Activated CD4-positive, alpha-beta T cell treated with anti-CD3 and anti-CD28 coated beads for 4 hours (primary cell): ENCODE data around the gene ZDHHC16.
A peak's percentile ranks its signal among the peaks of the same experiment; 100 is the strongest.

Source experiments
- DNase-seq, 2 donors: peaks; one replicate each; pipeline ENCODE4 v3.0.0-alpha.2; 2020

ZDHHC16 gene

DNA sequence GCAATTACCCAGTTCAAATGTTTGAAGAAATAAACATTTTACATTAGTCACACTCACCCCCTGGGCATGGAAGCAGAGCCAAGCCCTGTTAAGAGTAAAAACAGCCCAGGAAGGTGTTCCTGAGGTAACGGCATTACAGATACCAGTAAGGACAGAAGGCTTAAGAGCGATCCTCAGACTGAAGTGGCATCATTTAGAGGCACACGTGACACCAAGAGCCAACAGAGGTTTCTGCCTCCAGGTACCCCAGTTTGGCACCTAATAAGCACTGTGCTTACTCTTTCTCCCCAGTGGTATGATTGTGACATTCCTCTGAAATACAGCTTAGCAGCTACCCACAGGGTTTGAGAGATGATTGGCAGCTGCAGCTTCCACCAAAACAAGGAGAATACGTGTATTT, 35.1 kb downstream of the ZDHHC16 start:
- no peak for DNase-seq

DNA sequence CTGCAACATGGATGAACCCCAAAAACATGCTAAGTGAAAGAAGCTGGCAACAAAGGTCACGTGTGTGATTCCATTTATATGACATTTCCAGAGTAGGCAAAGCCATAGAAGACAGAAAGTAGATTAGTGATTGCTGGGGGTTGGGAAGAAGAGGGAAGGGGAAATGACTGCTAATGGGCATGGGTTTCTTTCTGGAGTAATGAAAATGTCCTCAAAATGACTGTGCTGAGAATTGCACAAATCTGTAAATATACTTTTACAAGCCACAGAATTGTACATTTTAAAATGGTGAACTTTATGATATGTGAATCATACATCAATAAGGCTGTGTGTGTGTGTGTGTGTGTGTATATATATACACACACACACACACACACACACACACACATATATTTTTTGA, 36.4 kb downstream of the ZDHHC16 start:
- DNase-seq: no peak

DNA sequence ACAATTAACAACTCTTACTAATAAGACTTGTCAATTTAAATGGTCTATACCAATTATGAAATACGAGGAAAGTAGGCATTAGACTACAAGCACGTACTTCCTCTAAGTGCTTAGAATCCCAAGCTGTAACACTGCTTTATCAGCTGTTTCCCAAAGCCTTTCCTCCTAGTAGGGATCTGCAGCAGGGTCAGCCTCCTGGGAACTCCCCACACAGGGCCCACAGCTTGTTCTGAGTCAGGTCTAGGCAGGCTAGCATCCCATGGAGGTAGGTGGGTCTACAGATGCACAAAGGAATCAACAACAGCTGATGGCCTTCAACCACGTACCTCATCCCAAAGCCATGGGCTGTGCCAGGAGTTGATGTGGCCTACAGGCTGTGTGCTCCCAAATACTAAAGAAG, 37.5 kb downstream of the ZDHHC16 start:
- no peak for DNase-seq

DNA sequence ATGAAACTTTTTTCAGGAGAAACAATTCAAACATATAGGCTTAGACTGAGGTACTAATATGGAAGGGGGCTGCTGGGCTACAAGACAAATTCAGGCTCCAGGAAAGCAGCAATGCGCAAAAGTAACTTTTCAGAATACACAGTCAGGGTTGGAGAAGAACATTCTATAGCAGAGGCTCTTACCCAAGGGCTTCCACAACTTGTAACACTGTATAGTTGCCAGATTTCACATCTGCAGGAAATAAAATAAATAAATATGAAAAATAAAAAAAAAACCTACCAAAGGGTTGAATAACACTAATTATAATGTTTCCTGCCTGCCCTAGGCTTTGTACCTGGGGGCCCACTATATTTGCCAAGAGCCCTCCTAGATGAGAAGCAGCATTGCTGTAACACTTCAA, 37.9 kb downstream of the ZDHHC16 start:
- DNase-seq: no peak

DNA sequence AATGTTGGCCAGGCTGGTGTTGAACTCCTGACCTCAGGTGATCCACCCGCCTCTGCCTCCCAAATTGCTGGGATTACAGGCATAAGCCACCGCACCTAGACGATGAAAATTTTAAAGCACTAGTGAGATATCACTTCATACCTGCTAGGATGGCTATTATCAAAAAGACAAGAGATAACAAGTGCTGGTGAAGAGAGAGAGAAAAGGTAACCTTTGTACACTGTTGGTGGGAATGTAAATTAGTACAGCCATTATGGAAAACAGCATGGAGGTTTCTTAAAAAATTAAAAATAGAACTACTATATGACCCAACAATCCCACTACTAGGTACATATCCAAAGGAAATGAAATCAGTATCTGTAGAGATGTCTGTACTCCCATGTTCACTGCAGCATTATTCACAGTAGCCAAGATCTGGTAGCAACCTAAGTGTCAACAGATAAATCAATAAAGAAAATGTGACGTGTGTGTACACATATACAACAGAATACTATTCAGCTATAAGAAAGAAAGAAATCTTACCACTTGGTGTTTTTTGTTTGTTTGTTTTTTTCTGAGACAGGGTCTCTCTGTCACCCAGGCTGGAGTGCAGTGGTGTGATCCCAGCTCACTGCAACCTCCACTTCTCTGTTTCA, 39.8 kb downstream of the ZDHHC16 start:
- DNase-seq: no peak

DNA sequence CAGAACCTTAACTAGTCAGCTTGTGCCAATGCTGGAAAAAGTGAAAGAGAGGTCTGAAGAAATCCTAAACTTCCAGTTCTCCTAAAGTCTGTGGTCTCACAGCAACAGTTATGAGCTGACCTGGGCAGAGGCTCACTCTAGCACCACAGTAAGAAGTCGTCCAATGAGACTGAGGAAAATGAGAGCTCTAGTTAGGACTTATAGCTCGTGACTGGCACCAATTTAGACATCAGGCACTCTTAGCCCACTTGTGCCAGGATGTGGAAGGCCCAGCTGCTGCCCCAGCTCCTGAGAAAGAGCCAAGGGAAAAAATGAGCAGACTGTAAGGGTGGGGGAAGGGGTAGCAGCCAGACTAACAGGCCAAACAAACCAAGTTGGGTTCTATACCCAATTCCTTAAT, 44.6 kb downstream of the ZDHHC16 start:
- no peak for DNase-seq

DNA sequence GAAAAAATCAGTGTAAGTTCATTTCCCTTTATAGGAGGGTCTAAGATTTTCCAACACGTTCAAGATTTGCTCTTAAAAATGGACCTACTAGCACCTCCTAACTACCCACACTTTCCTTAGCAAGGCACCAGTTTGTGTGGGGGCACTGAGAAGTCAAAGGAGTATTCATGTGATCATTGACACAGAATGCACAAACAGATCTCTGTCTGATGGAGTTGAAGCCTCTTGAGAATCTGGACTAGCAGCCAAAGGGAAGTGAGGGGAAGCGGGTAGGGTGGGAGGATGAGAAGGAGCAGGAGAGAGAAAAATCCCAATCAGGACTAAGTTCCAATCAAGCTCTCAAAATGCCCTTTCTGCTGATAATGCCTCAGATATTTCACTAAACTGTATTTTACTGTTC, 48.2 kb downstream of the ZDHHC16 start:
- DNase-seq: no peak

DNA sequence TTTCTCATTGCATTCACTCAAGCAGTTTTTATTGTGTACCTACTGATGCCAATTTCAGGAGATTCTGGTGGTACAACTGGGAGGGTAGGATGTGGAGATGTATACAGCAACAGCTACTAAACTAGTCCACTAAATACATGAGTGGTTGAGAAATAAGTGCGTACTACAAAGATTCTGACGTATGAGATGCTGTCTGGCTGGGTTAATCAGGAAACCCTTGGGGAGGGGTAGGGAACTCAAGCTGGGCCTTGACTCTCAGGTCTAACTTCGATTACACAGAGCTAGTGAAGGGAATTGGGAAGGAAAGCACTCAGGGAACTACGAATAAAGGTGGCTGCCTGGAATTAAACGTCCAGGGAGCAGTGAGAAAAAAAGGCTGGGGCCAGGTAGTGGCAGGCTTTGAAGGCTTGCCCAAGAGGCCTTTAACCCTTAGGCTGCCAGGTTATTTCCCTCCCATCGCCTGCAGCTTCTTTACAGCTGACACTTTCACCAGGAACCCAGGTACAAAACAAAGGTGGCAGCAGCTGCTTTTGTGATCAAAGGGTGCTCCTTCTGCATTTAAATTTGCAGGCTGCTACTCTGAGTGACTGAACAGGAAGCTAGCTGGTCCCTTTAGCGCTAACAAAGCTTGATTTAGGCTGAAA, 49.0 kb downstream of the ZDHHC16 start:
- DNase-seq: no peak

DNA sequence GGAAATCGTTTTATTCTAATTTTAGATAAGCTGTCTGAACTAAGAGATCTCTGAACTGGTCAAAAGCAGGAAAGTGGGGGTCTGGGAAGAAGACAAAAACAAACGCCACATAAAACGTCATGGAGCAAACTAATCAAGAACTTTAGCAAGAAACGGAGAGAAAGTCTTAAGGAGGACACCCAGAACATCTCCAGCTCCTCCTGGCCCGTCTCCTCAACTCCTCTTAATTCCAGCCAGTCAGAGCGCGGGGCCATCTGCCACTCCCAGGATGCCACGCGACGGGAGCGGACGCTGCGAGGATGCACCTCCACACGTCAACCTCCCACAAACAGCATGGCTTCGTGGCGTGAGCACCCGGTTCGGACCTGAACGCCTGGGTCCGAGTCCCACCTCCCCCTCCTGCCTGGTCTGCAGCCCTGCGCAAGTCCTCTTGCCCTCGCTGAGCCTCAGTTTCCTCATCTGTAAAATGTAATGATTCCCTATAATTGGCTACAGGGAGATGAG, 51.6 kb downstream of the ZDHHC16 start:
- DNase-seq: peak; percentile 56 to 72

DNA sequence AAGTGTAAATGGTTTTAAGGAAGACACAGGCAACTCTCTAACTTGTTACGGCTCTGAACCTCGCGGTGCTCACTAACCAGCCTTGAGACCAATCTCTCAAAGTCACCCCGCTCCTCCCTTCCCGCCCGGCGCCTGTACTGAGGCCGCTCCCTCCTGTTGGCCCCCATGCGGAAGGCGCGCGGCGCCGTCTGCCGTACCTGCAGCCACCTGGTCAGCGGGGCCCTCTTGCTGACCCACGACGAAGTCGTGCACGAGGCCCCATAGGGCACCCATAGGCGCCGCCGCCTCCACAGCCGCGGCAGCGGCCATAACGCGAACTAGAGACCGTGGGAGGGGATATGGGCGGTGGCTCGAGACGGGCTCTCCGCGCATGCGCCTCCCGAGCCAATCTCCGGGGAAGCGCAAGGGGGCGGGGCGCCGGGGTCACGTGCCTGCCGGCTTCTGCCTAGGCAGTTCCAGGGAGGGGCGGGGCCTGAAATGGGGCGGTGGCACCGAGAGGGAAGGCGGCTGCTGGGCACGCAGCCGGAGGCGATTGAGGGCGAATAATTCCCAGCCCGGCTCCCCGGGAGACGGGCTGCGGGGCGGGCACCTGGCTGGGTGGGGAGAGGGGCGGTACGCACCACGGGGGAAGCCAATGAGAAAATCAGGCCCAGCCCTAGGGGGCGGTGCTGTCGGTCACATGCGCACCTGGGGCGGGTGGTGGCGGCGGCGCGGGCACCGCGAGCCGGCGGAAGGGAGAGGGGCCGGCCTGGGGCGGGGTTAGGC, 52.3 kb downstream of the ZDHHC16 start, which contains the start of gene MMS19:
MMS19 (minus strand) TSS at position 347 of the 765 bp plus-strand sequence; CDS start at position 309, 38 bp downstream.
- peak; percentile 99 to 100 for DNase-seq

DNA sequence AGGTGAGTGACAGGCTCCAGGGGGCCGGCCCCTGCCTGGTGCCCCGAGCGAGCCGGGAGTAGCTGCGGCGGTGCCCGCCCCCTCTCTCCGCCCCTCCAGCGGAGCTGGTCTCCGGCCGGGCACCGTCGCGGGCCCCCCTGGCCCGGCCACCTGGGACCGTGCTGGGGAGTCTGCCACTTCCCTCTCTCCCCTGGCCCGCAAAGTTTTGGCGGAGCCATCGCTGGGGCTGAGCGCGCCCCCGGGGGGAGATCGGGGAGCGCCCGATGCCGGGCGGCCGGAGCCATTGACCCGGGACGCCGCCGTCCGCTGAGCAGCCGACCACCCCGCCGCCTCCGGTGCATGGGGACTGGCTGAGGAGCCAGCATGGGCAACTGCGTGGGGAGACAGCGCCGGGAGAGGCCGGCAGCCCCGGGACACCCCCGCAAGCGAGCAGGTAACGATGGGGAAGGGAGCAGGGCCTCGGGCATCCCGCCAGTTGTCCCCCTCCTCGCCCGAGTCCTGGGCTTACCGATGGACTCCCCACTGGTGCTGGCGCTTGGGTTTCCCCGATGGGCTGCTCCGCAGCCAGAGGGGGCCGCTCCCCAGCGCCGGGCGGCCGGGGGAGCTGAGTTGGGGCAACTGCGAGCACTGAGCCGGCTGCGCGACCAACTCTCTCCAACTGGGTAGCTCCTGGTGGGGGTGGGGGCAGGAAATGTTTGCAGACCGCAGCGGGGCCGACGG, 53.0 kb downstream of the ZDHHC16 start, which contains the start of gene UBTD1:
UBTD1 (plus strand) TSS at position 84 of the 720 bp plus-strand sequence; CDS start at position 364, 280 bp downstream.
- peak; percentile 29 to 47 for DNase-seq

DNA sequence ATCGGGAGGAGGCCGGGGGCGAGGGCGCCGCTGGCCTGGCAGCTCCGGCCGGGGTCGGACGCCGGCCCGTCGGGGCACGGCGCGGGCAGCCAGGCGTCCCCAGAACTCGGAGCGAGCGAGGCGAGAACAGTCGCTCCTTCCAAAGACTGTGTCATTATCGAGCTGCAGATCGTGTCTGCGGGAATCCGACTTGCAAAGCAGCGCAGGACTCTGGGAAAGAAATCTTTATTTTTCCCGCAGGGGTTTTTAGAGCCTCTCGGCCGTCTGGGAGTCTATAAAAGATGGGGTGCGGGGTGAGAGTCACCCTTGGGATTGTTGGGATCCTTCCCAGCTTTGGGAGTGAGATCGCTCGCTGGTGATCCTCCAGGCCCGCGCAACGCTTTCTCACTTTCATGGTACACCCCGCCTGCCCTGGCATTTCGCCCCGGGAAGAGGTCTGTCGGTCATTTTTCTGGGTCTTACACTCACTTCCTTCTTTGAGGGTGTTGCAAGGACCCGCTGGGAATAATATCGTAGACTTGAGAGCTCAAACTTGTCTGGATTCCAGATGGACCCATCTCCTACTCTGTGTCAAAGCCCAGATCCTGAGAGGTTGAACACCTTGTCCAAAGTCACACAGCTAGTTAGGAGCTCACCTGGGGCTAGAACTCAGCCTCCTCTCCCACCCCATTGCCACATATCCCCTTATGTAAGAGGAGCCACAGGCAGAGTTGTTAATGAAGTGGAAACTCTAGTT, 53.8 kb downstream of the ZDHHC16 start:
- no peak for DNase-seq

DNA sequence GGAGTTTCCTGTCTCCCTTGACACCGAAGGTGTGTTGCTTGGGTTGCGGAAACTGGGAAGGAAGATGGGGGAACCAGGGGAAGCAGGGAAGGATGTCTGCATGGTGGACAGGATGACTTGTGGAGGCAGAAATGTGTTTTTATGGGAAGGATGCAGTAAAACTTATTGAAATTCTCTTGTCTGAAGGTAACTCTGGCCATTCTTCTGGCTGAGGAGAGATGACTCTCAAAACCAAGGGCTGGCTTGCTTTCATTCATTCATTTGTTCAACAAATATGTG, 54.3 kb downstream of the ZDHHC16 start:
- no peak for DNase-seq

DNA sequence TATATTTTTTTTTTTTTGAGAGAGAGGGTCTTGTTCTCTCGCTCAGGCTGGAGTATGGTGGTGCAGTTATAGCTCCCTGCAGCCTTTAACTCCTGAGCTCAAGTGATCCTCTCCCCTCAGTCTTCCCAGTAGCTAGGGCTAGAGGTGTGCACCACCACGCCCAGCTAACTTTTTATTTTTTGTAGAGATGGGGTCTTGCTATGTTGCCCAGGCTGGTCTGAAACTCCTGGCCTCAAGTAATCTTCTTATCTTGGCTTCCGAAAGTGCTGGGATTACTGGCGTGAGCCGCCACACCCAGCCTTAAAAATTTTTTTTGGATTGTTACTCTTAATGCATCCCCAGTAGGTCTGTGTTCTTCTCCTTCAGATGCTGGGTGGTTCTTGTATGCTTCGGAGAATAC, 56.9 kb downstream of the ZDHHC16 start:
- no peak for DNase-seq

DNA sequence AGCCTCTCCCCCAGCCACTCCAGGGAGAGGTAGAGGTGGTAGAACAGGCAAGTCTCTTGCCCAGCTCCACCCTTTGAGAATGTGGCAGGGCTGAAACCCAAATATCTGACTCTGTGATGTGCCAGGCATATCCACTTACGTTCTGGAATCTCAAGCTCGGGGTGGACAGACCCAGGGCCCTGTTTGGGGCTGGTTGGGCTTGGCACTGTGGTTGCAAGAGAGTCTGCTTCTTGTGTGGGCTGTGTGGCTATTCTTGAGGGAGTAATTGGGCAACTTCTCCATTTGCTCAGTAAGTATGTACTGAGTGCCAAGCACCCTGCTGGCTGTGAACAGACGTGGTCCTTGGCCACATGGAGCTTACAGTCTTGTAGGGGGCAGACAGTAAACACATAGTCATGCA, 57.4 kb downstream of the ZDHHC16 start:
- no peak for DNase-seq

DNA sequence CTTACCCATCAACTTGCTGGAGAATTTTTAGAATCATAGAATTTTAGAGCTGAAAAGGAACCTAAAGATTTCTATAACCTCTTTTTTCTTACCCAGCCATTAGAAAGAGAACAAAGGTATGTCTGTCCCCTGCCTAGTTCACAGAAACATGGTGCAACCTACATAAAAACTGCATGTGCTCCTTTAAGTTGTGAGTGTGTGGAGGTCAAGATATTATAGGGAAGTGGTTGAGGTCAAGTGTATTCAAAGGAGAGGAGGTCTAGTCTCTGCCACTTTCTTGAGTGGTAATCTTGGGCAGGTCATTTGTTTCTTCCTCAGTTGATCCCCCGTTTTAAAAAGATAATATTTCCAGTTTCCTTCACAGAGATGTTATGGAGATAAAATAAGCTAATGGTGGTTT, 59.2 kb downstream of the ZDHHC16 start:
- DNase-seq: no peak

DNA sequence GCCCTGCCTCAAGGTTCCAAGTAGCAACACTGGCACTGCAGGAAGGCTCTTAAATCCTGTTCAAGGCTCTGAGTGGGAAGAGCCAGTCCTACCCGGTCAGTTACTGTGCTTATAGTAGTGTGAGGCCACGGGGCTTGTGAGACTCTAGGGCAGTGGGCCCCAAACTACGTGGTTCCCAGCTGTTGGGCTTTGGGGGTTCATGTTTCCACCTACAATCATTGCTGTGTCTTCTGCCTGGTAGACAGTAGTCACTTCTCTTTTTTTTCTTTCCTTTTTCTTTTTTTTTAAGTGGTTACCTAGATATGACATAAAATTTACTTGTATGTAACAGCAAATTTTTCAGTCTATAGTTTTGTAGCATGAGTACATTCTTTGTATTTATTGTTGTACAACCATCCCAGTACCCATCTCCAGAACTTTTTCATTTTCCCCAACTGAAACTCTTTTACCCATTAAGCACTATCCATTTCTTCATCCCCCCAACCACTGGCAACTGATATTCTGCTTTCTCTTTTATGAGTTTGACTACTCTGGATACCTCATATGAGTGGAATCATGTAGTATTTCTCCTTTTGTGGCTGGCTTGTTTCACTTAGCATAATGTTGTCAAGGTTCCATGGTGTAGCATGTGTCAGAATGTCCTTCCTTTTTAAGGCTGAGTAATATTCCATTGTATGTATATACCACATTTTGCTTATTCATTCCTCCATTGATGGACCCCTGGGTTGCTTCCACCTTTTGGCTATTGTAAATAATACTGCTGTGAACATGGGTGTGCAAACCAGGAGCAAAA, 60.4 kb downstream of the ZDHHC16 start:
- DNase-seq: no peak
